ENCODE results near the gene PWP2.
"Not testable (repeated sequence)": the region's sequence is repeated elsewhere in the genome, so short reads cannot be mapped to it uniquely, and the experiment has no call there.

The PWP2 gene

DNA sequence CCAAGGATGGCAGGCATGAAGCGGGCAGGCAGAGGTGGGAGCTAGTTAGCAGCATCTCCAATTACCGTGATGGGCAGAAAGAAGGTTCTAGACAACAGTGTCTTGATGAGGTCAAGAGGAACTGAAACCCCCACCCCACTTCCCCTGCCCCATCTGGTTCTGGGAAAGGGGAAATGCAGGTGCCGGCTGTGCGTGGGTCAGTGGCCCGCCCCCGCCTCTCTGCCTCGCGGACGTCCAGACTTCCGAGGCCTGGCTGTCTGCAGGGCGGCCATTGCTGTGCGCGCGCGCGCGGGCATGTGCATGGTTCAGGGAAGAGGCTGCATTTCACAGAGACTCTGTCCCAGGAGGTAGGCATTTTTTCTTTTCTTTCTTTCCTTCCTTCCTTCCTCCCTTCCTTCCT, 68.0 kb downstream of the PWP2 start:
- H3K9me3 Mint-ChIP-seq, CTCF ChIA-PET, H3K27ac Mint-ChIP-seq, DNase-seq, H3K4me1 Mint-ChIP-seq, H3K27me3 Mint-ChIP-seq, H3K4me3 Mint-ChIP-seq, H3K36me3 Mint-ChIP-seq: not testable (repeated sequence)

DNA sequence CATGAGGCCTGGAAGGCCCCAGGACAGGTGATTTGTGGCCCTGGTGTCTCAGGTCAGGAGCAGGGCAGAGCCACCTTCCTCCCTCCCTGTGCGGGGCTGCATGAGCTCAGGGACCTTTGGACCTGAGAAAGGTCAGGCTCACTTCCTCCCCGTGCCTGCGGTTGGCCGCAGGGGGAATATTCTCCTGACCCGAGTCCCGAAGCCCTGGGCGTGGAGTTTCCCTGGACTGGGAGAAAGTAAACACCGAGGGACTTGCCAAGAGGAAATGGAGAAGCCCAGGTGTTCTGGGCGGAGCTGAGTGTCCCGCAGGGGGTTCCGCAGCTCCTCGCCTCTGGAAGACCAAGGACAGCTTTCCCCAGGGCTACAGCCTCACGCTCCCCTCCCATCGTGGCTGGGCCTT, 68.9 kb downstream of the PWP2 start:
- H3K27me3 Mint-ChIP-seq, H3K36me3 Mint-ChIP-seq, CTCF ChIA-PET, H3K27ac Mint-ChIP-seq, H3K4me1 Mint-ChIP-seq, DNase-seq, H3K4me3 Mint-ChIP-seq, H3K9me3 Mint-ChIP-seq: not testable (repeated sequence)
